H1 (cell line): ENCODE measurements around the gene ONECUT3. TPM values are rescaled to one million over a fixed set of nuclear protein-coding genes. Genes with fewer than 3 reads are reported as not detected.

Experiments used
- KDM4A ChIP-seq: IDR thresholded peaks from one replicate; pipeline ENCODE4 v1.7.1; 2012; ENCODE audit warnings: low read depth, mild to moderate bottlenecking, moderate library complexity, low read length, inconsistent platforms; ENCODE audit not compliant: severe bottlenecking
- polyA plus RNA-seq, 7 experiments: library from polyadenylated mRNA; depleted of rRNA in 3 of 7; stranded (reverse) in 5 of 7; unstranded in 2 of 7; fragments of >200 nt in 5 of 7; fragments of 200-250 nt in 2 of 7; gene quantifications; 1 replicate in 5 of 7; 2 replicates in 1 of 7; 4 replicates in 1 of 7; pipeline versions ENCODE4 v1.2.1 to v1.2.3, GENCODE V29; 2011 to 2013; ENCODE audit warnings: missing spikeins in 2 of 7, mixed read lengths in 2 of 7
- total RNA-seq: library from RNA; stranded (reverse); fragmentation: NEBNext Ultra II Directional; extraction: Animal tissue kit (Norgen Biotek cat#: 25700); gene quantifications from 2 replicates; pipeline ENCODE4 v1.2.1, GENCODE V29; 2021

The ONECUT3 gene
- total and polyA plus RNA-seq, 2 of the 8 experiments (the other 6 are each of a cell fraction or from before 2014, with no cell fraction given), result not detected

GRCh38 chr19:1814833-1815604, 61.7 kb downstream of the ONECUT3 start (continued):
- no peak for TF ChIP-seq KDM4A
